ENCODE results near the gene NOS1AP.

- TF ChIP-seq CTCF (IDR thresholded peaks at IDR 0.05; ENCODE audit: low read length) (no peak), EZH2 (IDR thresholded peaks at IDR 0.05; ENCODE audit: borderline replicate concordance, low read length) (no peak)
Observed at GRCh38 chr1:162075862-162076261, 6.4 kb downstream of the NOS1AP start.

Data from OCI-LY1 (cell line).